WTC11 (cell line): Measurements from ENCODE around the gene MRPL39.

Experiments
- AR ChIP-seq: fragments of 250-450 bp; sonication (Bioruptor Pico); IDR thresholded peaks from 2 replicates; pipeline ENCODE4 v1.9.0; 2021; ENCODE audit warnings: mild to moderate bottlenecking
- ATF6 ChIP-seq: sonication (generic); formaldehyde crosslinking; IDR thresholded peaks from 2 replicates; pipeline ENCODE4 v1.8.1; 2023; ENCODE audit warnings: mild to moderate bottlenecking, missing genetic modification reagents
- CTCF ChIP-seq: fragments of 200-600 bp; IDR thresholded peaks from 2 replicates; pipeline ENCODE4 v1.8.0; 2022; ENCODE audit warnings: antibody characterized with exemption
- GABPB1 ChIP-seq: sonication (generic); formaldehyde crosslinking; IDR thresholded peaks from 2 replicates; pipeline ENCODE4 v1.8.1; 2023; ENCODE audit warnings: mild to moderate bottlenecking, missing genetic modification reagents
- MAX ChIP-seq: sonication (generic); formaldehyde crosslinking; IDR thresholded peaks from 2 replicates; pipeline ENCODE4 v1.8.0; 2022; ENCODE audit warnings: mild to moderate bottlenecking, missing genetic modification reagents
- NFE2L1 ChIP-seq: sonication (generic); formaldehyde crosslinking; IDR thresholded peaks from 2 replicates; pipeline ENCODE4 v1.8.1; 2023; ENCODE audit warnings: missing genetic modification reagents
- NR2C2 ChIP-seq: sonication (generic); formaldehyde crosslinking; IDR thresholded peaks from 2 replicates; pipeline ENCODE4 v1.8.0; 2022; ENCODE audit warnings: mild to moderate bottlenecking, missing genetic modification reagents
- TEAD4 ChIP-seq: sonication (generic); formaldehyde crosslinking; IDR thresholded peaks from 2 replicates; pipeline ENCODE4 v1.8.0; 2022; ENCODE audit warnings: mild to moderate bottlenecking, missing genetic modification reagents
- ZNF423 ChIP-seq: fragments of 250-450 bp; sonication (Bioruptor Pico); IDR thresholded peaks from 2 replicates; pipeline ENCODE4 v2.1.2; 2022; ENCODE audit warnings: mild to moderate bottlenecking, moderate library complexity
- TF ChIP-seq, protein P1 (sequence below): sonication (generic); formaldehyde crosslinking; IDR thresholded peaks from 2 replicates; pipeline ENCODE4 v1.8.1; 2023; ENCODE audit warnings: mild to moderate bottlenecking, missing genetic modification reagents, moderate library complexity

DNA sequence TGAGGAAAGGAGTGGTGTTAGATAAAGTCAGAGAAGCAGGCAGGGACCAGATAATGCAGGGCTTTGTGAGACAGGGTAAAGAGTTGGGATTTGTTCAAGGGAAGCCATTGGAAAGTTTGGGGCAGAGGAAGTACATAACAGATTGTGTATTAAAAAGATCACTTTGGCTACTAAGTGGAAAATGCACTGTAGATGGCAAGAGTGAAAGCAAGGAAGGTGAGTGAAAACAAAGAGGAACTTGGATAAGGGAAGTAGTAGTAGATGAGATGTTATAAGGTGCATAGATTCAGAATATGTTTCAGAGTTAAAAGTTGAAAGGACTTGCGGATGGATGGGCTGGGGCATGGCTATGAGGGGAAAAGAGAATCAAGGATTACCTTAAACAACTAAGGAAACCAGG lies 17.4 kb downstream of the MRPL39 start:
- no peak for TF ChIP-seq CTCF
- TF ChIP-seq ZNF423 (CRISPR knock-in tag) = no peak
- TF ChIP-seq ATF6 (CRISPR knock-in tag) = no peak
- TF ChIP-seq TEAD4 (CRISPR knock-in tag) = no peak
- TF ChIP-seq NR2C2 (CRISPR knock-in tag) = no peak
- TF ChIP-seq MAX (CRISPR knock-in tag) = no peak
- no peak for TF ChIP-seq GABPB1 (CRISPR knock-in tag)
- TF ChIP-seq AR (CRISPR knock-in tag) = no peak
- TF ChIP-seq NFE2L1 = no peak
- TF ChIP-seq, protein P1, sequence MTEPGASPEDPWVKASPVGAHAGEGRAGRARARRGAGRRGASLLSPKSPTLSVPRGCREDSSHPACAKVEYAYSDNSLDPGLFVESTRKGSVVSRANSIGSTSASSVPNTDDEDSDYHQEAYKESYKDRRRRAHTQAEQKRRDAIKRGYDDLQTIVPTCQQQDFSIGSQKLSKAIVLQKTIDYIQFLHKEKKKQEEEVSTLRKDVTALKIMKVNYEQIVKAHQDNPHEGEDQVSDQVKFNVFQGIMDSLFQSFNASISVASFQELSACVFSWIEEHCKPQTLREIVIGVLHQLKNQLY (CRISPR knock-in tag) = no peak
